ENCODE data around the gene CCDC74B.
"Not testable (repeated sequence)": the region's sequence is repeated elsewhere in the genome, so short reads cannot be mapped to it uniquely, and the experiment has no call there.

Gene CCDC74B

DNA sequence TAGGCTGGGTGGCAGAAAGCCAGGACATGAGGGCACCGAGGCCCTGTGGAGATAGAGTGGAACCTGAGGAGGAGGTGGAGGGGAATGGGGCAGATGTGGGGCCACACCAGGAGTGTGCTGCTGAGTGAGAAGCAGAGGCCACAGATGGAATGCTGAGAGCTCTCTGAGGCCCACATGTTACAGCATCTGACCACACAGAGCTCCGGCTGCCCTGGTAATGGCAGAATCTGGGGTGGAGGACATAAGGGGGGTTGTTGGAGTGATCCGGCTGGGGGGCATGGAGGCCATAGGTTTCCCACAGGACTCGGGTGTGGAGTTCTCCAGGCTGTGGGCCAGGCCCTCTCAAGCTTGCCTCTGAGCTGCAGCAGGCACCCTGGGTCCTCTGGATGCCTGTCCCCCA lies 41.0 kb upstream of the CCDC74B start:
- TF ChIP-seq, protein P1, sequence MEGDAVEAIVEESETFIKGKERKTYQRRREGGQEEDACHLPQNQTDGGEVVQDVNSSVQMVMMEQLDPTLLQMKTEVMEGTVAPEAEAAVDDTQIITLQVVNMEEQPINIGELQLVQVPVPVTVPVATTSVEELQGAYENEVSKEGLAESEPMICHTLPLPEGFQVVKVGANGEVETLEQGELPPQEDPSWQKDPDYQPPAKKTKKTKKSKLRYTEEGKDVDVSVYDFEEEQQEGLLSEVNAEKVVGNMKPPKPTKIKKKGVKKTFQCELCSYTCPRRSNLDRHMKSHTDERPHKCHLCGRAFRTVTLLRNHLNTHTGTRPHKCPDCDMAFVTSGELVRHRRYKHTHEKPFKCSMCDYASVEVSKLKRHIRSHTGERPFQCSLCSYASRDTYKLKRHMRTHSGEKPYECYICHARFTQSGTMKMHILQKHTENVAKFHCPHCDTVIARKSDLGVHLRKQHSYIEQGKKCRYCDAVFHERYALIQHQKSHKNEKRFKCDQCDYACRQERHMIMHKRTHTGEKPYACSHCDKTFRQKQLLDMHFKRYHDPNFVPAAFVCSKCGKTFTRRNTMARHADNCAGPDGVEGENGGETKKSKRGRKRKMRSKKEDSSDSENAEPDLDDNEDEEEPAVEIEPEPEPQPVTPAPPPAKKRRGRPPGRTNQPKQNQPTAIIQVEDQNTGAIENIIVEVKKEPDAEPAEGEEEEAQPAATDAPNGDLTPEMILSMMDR (IDR thresholded peaks at IDR 0.05; ENCODE audit: borderline replicate concordance, control extremely low read depth, extremely low read depth, insufficient read depth, missing control alignments): no peak
- in situ Hi-C loops (cut with MboI; ENCODE audit: low sequenced_read_pairs, unreplicated experiment): loop anchor here (25.0 kb wide), 1 partner anchor 151 kb away; the partner anchor contains the start of gene IMP4
- DNase-seq (ENCODE audit: low spot score): no peak

DNA sequence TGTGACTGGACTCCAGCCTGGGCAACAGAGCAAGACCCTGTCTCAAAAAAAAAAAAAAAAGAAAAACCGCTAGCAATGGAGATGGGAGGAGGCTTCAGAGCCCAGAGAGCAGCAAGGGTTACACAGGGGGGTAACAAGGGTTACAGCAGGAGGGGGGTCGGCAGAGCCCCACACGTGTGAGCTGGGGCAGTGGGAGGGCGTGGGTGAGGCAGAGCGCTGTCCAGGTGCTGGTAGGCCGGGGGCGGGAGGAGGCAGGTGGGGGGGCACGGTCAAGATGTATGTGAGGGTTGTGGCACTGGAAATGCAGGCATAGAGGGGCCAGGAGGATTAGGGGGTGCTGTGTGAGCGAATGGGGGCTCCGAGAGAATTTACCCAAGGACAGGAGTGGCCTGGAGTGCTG lies 40.5 kb upstream of the CCDC74B start:
- no peak for DNase-seq (ENCODE audit: low spot score)
- TF ChIP-seq, protein P1 (IDR thresholded peaks at IDR 0.05; ENCODE audit: borderline replicate concordance, control extremely low read depth, extremely low read depth, insufficient read depth, missing control alignments): no peak
- in situ Hi-C loops (cut with MboI; ENCODE audit: low sequenced_read_pairs, unreplicated experiment): loop anchor here (25.0 kb wide), 1 partner anchor 152 kb away; the partner anchor contains the start of gene IMP4

DNA sequence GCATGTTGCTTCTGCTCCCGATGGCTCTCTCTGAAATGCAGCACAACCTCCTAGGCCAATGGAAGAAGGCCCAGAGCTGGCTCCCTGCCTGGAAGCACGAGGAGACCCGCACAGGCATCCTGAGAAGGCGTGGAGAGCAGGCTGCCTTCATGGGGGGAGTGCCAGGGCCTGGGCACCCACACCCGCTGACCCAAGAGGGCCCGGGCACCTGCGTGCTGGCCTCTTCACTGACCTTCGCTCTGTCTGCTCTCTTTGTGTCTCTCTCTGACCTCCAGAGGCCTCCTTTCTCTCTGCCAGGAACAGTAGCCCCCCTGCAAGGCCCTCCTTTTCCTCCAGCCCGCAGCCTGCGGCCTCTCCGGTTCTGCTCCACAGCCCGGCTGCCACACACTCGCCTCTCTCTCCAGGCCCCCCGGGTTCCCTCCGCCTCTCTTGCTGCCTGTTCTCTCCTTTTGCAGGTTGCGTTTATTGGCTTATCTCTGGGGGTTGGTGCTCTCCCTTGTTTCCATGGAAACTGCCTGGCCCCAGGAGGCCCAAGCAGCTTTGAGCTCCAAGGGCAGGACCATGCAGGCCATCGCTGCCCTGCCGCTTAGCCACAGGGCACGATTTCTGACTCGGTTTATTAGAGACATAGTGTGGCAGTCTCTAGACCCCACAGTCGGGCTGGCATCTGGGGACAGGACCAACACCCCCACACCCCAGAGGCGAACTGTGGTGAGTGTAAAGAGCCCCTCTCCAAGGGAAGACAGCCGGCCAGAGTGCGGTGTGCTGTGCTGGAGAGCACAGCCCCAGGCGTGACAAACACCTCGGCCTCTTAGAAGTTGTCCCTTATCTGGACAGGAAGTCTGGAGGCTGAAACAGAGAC lies 38.8 kb upstream of the CCDC74B start:
- in situ Hi-C loops (cut with MboI; ENCODE audit: low sequenced_read_pairs, unreplicated experiment): loop anchor here (25.0 kb wide), 1 partner anchor 154 kb away; the partner anchor contains the start of gene IMP4
- no peak for DNase-seq (ENCODE audit: low spot score)
- TF ChIP-seq, protein P1 (IDR thresholded peaks at IDR 0.05; ENCODE audit: borderline replicate concordance, control extremely low read depth, extremely low read depth, insufficient read depth, missing control alignments): no peak

DNA sequence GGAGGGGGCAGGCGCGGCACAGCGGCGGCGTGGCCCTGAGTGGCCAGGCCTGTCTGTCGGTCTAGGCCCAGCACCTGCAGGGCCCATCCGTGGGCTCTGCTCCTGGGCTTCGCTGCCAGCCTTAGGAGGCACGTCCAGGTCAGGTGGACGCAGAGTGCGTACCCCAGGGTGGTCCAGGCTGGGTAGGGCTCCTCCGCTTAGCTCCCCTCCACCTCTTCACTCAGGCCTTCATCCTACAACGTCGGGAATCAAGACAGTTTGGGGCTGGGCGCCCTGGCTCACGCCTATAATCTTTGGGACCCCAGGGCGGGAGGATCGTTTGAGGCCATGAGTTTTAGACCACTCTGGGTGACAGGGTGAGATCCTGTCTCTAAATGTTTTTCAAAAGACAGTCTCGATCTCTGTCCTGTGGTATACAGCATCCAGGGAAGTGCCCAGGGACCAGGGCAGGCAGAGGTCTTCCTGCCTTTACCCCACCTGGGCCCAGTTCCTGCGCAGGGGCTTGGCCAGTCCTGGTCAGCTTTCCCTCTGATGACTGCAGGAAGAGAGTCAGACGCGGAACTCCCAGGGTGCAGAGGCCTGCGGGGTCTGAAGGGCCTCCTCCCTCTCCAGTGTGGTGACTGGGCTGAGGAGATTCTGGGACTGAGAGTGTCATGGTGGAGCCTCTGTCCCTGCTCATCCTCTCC lies 38.1 kb upstream of the CCDC74B start:
- in situ Hi-C loops (cut with MboI; ENCODE audit: low sequenced_read_pairs, unreplicated experiment): loop anchor here (25.0 kb wide), 1 partner anchor 154 kb away; the partner anchor contains the start of gene IMP4
- DNase-seq (ENCODE audit: low spot score): not testable (repeated sequence)

DNA sequence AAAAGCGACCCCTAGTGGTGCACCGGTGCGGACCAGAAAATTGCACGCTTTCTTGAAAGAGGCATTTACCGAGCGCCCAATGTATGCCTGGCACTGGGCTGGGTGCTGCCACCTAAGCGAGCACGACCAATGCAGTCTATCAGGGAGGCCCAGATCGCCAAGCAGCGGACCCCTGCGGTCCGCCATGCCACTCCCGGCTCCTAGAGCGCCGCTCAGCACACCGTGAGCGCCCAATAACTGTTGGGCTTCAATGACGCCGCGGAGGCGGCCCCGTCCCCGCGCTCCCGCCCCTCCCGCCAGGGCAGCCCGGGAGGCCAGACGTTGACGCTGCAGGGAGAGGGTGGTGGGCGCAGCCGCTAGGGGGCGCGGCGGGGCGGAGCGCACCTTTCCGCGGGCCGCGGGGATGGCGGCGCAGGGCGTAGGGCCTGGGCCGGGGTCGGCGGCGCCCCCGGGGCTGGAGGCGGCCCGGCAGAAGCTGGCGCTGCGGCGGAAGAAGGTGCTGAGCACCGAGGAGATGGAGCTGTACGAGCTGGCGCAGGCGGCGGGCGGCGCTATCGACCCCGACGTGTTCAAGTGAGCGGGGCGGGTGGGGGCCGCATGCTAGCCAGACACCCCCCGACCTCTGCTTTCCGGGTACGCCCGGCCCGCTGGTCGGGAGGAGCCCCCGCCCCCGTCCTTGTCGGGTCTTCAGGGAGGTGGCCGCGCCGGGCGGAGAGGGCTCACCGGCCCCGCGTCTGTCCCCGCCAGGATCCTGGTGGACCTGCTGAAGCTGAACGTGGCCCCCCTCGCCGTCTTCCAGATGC lies 37.2 kb upstream of the CCDC74B start, which contains the start of gene MZT2B:
Gene MZT2B, plus strand, starts transcription at position 383 of the 803 bp plus-strand sequence. Its CDS starts 21 bp downstream, at position 404.
- in situ Hi-C loops (cut with MboI; ENCODE audit: low sequenced_read_pairs, unreplicated experiment): loop anchor here (25.0 kb wide), 1 partner anchor 155 kb away; the partner anchor contains the start of gene IMP4
- peak; percentile 93 for DNase-seq (ENCODE audit: low spot score)
- TF ChIP-seq, protein P1 (IDR thresholded peaks at IDR 0.05; ENCODE audit: borderline replicate concordance, control extremely low read depth, extremely low read depth, insufficient read depth, missing control alignments): peak; percentile 93

DNA sequence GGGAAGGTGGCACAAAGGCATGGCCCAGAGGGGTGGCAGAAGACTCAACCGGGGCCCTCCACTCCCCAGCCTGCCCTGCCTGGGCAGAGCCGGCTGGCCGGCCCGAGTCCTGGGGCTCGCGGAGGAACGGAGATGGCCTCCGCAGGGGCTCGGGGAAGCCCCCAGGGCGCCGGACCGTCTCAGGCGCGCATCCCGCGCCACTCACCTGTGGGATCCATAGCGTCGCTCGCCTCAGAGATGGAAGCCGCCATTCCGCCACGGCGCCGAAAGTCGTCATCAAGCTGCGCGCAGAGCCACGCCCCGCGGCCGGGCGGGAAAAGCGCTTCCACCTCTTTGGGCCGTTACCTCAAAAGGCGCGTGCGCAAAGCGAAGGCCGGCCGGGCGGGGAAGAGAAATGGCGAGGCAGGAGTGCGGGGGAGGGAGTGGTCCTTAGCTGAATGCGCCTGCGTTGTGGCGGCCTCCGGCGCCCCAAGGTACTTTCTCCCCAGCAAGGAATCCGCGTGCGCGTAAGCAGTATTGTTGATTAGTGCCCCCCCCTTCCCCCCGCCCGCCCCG lies 36.5 kb upstream of the CCDC74B start, which contains the start of gene SMPD4:
Gene SMPD4, minus strand, starts transcription at position 278 of the 555 bp plus-strand sequence. CDS start 5,010 bp downstream, outside the sequence.
- TF ChIP-seq, protein P1 (IDR thresholded peaks at IDR 0.05; ENCODE audit: borderline replicate concordance, control extremely low read depth, extremely low read depth, insufficient read depth, missing control alignments): no peak
- peak; percentile 93 for DNase-seq (ENCODE audit: low spot score)
- in situ Hi-C loops (cut with MboI; ENCODE audit: low sequenced_read_pairs, unreplicated experiment): loop anchor here (25.0 kb wide), 1 partner anchor 156 kb away; the partner anchor contains the start of gene IMP4

DNA sequence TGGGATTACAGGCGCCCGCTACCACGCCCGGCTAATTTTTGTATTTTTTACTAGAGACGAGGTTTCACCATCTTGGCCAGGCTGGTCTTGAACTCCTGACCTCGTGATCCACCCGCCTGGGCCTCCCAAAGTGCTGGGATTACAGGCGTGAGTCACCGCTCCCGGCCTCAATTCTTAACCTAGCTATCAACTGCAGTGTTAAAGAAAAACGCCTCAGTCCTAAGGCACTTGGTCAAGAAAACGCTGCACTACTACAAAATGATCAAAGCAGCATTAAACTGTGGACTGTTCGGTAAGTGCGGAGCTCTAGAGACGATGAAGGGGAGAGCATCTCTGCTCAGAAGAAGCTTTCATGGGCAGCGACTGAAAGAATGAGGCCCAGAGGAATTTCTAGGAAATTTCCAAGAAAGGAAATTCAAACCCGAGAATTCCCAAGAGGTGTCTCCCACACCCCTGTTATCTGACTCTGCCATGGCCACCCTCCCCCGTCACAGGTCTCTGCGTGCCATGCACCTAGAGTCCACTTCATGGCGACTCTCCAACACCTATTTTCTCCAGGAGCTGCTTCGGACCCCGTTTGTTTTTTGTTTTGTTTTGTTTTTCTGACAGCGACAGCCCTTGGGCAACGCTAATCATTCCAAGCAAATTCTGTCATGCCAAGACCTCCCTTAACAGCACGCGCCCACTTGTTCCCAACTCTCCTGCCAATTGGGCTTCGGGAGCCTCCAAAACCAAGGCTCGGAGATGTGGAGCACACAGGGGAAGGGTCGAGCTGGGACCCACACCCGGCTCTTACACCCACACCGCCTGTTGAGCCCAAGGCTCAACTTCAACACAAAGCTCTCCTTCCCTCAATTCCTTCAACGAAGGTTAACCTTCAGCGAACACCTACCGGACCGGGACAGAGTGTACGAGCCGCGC lies 35.8 kb upstream of the CCDC74B start:
- in situ Hi-C loops (cut with MboI; ENCODE audit: low sequenced_read_pairs, unreplicated experiment): loop anchor here (25.0 kb wide), 1 partner anchor 157 kb away; the partner anchor contains the start of gene IMP4
- DNase-seq (ENCODE audit: low spot score): not testable (repeated sequence)

DNA sequence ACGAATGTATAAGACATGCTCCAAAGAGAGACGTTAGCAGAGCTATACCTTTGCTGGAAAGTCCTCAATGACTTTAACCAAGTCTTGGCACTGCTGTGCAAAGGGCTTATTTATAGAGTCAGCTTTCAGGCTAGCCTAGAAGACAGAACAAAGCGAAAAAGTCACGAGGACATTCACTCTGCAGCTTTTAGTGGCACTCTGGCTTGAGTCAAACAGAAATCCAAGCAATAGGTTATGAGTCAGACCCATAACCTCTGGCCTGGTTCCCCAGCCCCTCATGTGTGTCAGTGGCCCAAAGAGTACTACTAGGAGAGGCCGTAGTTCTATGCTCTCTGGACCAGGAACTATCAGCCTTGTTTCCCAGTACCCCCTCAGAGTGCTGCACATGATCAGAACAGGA lies 30.0 kb upstream of the CCDC74B start:
- in situ Hi-C loops (cut with MboI; ENCODE audit: low sequenced_read_pairs, unreplicated experiment): loop anchor here (25.0 kb wide), 1 partner anchor 162 kb away; the partner anchor contains the start of gene IMP4
- DNase-seq (ENCODE audit: low spot score): not testable (repeated sequence)
